ENCODE measurements around the gene PEAK1. TPM values are rescaled to one million over a fixed set of nuclear protein-coding genes. Genes with fewer than 3 reads are reported as not detected.

Gene PEAK1
- total and polyA plus RNA-seq, 3 experiments from 2014 or later: 2.2 to 26.3 (median 25.1) TPM

DNA sequence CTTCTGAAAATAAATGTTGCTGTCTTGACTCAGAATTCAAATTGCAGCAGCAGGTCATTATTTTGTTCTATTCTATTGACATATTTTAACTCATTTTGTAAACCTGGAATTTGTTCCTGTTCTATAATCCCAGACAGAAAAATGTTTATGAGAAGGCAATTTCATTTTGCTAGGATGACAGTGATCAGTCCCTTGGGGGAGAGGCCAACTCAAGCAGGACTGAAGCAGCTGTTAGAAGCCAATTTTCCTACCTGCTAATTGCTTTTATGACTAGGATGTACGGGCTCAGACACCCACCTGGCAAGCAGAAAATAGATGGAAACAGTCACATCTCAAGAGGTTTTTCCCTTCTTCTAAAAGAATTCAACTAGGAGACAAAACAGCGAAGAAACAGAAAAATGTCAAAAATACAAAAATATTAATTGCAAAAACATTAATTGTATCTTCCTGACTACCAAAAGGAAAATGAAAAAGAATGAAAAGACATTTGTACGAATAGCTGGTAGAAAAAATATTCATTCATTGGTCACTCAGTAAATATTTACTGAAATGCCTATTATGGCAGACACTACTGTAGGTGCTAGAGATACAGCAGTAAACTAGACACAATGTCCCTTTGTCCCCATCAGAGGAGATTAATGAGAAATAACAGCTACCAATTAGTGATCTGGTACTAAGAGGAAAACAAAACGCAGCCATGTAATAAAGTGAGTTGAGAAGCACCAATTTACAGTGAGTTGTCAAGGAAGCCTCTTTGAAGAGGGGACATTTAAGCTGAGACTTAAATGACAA is 73.5 kb downstream of the PEAK1 start:
- Mint-ChIP-seq H3K9me3 (peaks cover 0 to 7% (median 2%) of the 10 kb centered on the region in 5 donors), H3K27ac (peak overlapping the region in 1 of 8 donors; percentile 47), H3K27me3 (no peaks in the 10 kb centered on the region), H3K4me1 (peaks cover 0 to 7% (median 0%) of the 10 kb centered on the region in 3 donors), H3K36me3 (peaks cover 1 to 28% (median 5%) of the 10 kb centered on the region in 3 donors), H3K4me3 (no peak overlapping the region)
- POLR2A ChIA-PET: no interaction called here
- DNase-seq: no peak
- Histone ChIP-seq H3K27me3 (ENCODE audit: insufficient read depth, low read length, poor library complexity, severe bottlenecking) (no peaks in the 10 kb centered on the region), H3K27ac (ENCODE audit: low read depth, low read length) (no peak overlapping the region), H3K9me3 (ENCODE audit: low read length) (no peaks in the 10 kb centered on the region), H3K4me1 (ENCODE audit: insufficient read depth, low read length) (no peaks in the 10 kb centered on the region), H3K36me3 (ENCODE audit: insufficient read depth, low read length) (no peaks in the 10 kb centered on the region), H3K4me3 (ENCODE audit: low read length) (no peak overlapping the region)
- CTCF ChIA-PET: no interaction called here

GRCh38 chr15:77342807-77343206 is 77.1 kb downstream of the PEAK1 start:
- Mint-ChIP-seq H3K4me1 (peaks cover 0 to 7% (median 0%) of the 10 kb centered on the region in 3 donors), H3K27ac (no peak overlapping the region), H3K4me3 (no peak overlapping the region), H3K36me3 (peaks cover 0 to 30% (median 8%) of the 10 kb centered on the region in 3 donors), H3K9me3 (peaks cover 0 to 14% (median 5%) of the 10 kb centered on the region in 5 donors), H3K27me3 (no peaks in the 10 kb centered on the region)
- no peaks in the 10 kb centered on the region for H3K27me3 ChIP-seq (ENCODE audit: insufficient read depth, low read length, poor library complexity, severe bottlenecking)
- H3K4me1 ChIP-seq (ENCODE audit: insufficient read depth, low read length): no peaks in the 10 kb centered on the region
- H3K36me3 ChIP-seq (ENCODE audit: insufficient read depth, low read length): no peaks in the 10 kb centered on the region
- H3K27ac ChIP-seq (ENCODE audit: low read depth, low read length): no peak overlapping the region
- no peak for DNase-seq
- ChIA-PET POLR2A (no interaction called here), CTCF (no interaction called here)
- no peaks in the 10 kb centered on the region for H3K9me3 ChIP-seq (ENCODE audit: low read length)
- no peak overlapping the region for H3K4me3 ChIP-seq (ENCODE audit: low read length)

DNA sequence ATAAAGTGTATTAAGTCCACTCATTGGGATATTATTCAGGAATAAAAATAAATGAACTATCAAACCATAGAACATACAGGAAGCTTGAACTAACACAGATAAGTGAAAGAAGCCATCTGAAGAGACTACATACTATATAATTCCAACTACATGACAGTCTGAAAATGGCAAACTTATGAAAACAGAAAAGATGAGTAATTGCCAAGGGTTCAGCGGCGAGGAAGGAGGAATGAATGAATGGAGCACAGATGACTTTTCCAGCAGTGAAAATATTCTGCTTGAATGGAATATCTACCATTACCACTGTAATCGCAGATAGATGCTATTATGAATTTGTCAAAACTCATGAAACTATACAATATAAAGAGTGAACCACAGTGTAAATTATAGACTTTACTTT is 79.7 kb downstream of the PEAK1 start:
- Mint-ChIP-seq H3K4me1 (no peaks in the 10 kb centered on the region), H3K27ac (no peak overlapping the region), H3K27me3 (no peaks in the 10 kb centered on the region), H3K36me3 (peaks cover 0 to 18% (median 6%) of the 10 kb centered on the region in 3 donors), H3K9me3 (peaks cover 0 to 14% (median 5%) of the 10 kb centered on the region in 5 donors), H3K4me3 (no peak overlapping the region)
- POLR2A ChIA-PET: no interaction called here
- H3K27ac ChIP-seq (ENCODE audit: low read depth, low read length): no peak overlapping the region
- H3K4me1 ChIP-seq (ENCODE audit: insufficient read depth, low read length): no peaks in the 10 kb centered on the region
- no peaks in the 10 kb centered on the region for H3K27me3 ChIP-seq (ENCODE audit: insufficient read depth, low read length, poor library complexity, severe bottlenecking)
- H3K36me3 ChIP-seq (ENCODE audit: insufficient read depth, low read length): no peaks in the 10 kb centered on the region
- CTCF ChIA-PET: no interaction called here
- DNase-seq: no peak
- no peak overlapping the region for H3K4me3 ChIP-seq (ENCODE audit: low read length)
- no peaks in the 10 kb centered on the region for H3K9me3 ChIP-seq (ENCODE audit: low read length)

GRCh38 chr15:77336006-77336405 is 83.9 kb downstream of the PEAK1 start:
- no peaks in the 10 kb centered on the region for H3K4me1 ChIP-seq (ENCODE audit: insufficient read depth, low read length)
- DNase-seq: no peak
- H3K27ac Mint-ChIP-seq: no peak overlapping the region
- H3K36me3 ChIP-seq (ENCODE audit: insufficient read depth, low read length): no peaks in the 10 kb centered on the region
- POLR2A ChIA-PET: no interaction called here
- H3K4me3 Mint-ChIP-seq: no peak overlapping the region
- no peak overlapping the region for H3K27ac ChIP-seq (ENCODE audit: low read depth, low read length)
- no peaks in the 10 kb centered on the region for H3K9me3 ChIP-seq (ENCODE audit: low read length)
- peaks cover 4 to 16% (median 5%) of the 10 kb centered on the region in 3 donors for H3K4me1 Mint-ChIP-seq
- H3K36me3 Mint-ChIP-seq: peaks cover 0 to 3% (median 0%) of the 10 kb centered on the region in 3 donors
- H3K27me3 ChIP-seq (ENCODE audit: insufficient read depth, low read length, poor library complexity, severe bottlenecking): no peaks in the 10 kb centered on the region
- H3K9me3 Mint-ChIP-seq: peaks cover 0 to 6% (median 3%) of the 10 kb centered on the region in 5 donors
- no peaks in the 10 kb centered on the region for H3K27me3 Mint-ChIP-seq
- CTCF ChIA-PET: no interaction called here
- H3K4me3 ChIP-seq (ENCODE audit: low read length): no peak overlapping the region

GRCh38 chr15:77335298-77335697 is 84.6 kb downstream of the PEAK1 start:
- H3K9me3 Mint-ChIP-seq: peaks cover 0 to 2% (median under 1%) of the 10 kb centered on the region in 5 donors
- Histone ChIP-seq H3K4me3 (ENCODE audit: low read length) (no peak overlapping the region), H3K27me3 (ENCODE audit: insufficient read depth, low read length, poor library complexity, severe bottlenecking) (no peaks in the 10 kb centered on the region), H3K9me3 (ENCODE audit: low read length) (no peaks in the 10 kb centered on the region), H3K36me3 (ENCODE audit: insufficient read depth, low read length) (no peaks in the 10 kb centered on the region), H3K4me1 (ENCODE audit: insufficient read depth, low read length) (no peaks in the 10 kb centered on the region), H3K27ac (ENCODE audit: low read depth, low read length) (no peak overlapping the region)
- H3K27me3 Mint-ChIP-seq: no peaks in the 10 kb centered on the region
- H3K27ac Mint-ChIP-seq: peak overlapping the region in 2 of 8 donors; percentile 4 to 48
- peaks cover 4 to 16% (median 5%) of the 10 kb centered on the region in 3 donors for H3K4me1 Mint-ChIP-seq
- peaks cover 0 to 1% (median 0%) of the 10 kb centered on the region in 3 donors for H3K36me3 Mint-ChIP-seq
- ChIA-PET CTCF (no interaction called here), POLR2A (no interaction called here)
- DNase-seq: no peak
- no peak overlapping the region for H3K4me3 Mint-ChIP-seq

DNA sequence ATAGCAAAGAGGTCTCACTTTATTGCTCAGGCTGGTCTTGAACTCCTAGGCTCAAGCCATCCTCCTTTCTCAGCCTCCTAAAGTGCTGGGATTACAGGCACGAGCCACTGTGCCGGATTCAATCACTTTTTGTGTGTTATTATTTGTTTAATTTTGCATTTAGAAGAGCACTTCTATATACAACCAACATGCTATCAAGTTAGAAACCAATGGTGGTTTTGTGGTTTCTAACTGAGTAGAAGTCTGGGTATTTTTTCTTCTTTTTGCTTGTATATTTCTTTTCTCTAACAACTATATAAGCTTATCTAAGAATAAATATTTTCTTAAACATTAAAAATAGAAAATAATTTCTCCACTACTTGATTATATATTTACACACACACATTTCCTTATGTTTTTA is 86.7 kb downstream of the PEAK1 start:
- H3K27me3 ChIP-seq (ENCODE audit: insufficient read depth, low read length, poor library complexity, severe bottlenecking): no peaks in the 10 kb centered on the region
- H3K4me1 ChIP-seq (ENCODE audit: insufficient read depth, low read length): no peaks in the 10 kb centered on the region
- H3K36me3 ChIP-seq (ENCODE audit: insufficient read depth, low read length): no peaks in the 10 kb centered on the region
- Mint-ChIP-seq H3K4me1 (peaks cover 4 to 16% (median 5%) of the 10 kb centered on the region in 3 donors), H3K27me3 (no peaks in the 10 kb centered on the region), H3K4me3 (no peak overlapping the region), H3K36me3 (no peaks in the 10 kb centered on the region), H3K27ac (no peak overlapping the region), H3K9me3 (no peaks in the 10 kb centered on the region)
- ChIA-PET CTCF (no interaction called here), POLR2A (no interaction called here)
- H3K9me3 ChIP-seq (ENCODE audit: low read length): no peaks in the 10 kb centered on the region
- DNase-seq: no peak
- H3K4me3 ChIP-seq (ENCODE audit: low read length): no peak overlapping the region
- no peak overlapping the region for H3K27ac ChIP-seq (ENCODE audit: low read depth, low read length)

- ChIA-PET POLR2A (no interaction called here), CTCF (no interaction called here)
- Mint-ChIP-seq H3K9me3 (no peaks in the 10 kb centered on the region), H3K27ac (no peak overlapping the region), H3K4me1 (peaks cover 4 to 10% (median 5%) of the 10 kb centered on the region in 3 donors), H3K4me3 (no peak overlapping the region), H3K36me3 (peaks cover 0 to 4% (median 1%) of the 10 kb centered on the region in 3 donors), H3K27me3 (no peaks in the 10 kb centered on the region)
- Histone ChIP-seq H3K27ac (ENCODE audit: low read depth, low read length) (no peak overlapping the region), H3K27me3 (ENCODE audit: insufficient read depth, low read length, poor library complexity, severe bottlenecking) (no peaks in the 10 kb centered on the region), H3K36me3 (ENCODE audit: insufficient read depth, low read length) (no peaks in the 10 kb centered on the region), H3K4me1 (ENCODE audit: insufficient read depth, low read length) (no peaks in the 10 kb centered on the region), H3K4me3 (ENCODE audit: low read length) (no peak overlapping the region), H3K9me3 (ENCODE audit: low read length) (no peaks in the 10 kb centered on the region)
- no peak for DNase-seq
Measured at GRCh38 chr15:77329202-77329601, 90.7 kb downstream of the PEAK1 start.

DNA sequence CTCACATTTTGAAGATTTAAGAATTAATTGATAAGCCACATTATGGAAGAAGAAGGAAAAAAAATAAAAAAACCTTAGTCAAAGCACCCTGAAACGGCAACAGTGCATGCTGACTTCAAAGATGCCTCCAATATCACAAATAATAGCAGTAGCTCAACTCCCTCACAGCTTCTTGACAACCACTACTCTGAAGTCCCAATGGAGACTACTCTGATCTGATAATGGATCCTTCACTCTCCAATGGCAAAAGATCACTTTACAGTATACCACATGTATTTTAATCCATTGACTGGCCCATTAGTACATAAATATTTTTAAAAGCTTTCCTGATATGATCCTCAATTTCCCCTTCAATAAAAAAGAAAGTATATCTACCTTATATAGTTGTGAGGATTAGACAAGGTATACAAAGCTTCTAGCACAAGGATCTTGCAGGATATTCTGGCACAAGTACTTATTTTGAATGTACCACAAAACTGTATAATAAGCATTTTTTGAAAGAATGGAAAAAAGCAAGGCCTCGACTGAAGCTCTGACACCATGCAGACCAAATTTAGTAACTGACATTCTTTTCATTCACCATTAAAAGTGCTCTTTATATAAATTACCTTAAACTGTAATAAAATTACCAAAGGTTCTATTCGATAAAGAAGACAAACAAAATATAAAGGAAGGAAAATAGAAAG is 91.9 kb downstream of the PEAK1 start:
- Histone ChIP-seq H3K27ac (ENCODE audit: low read depth, low read length) (no peak overlapping the region), H3K4me1 (ENCODE audit: insufficient read depth, low read length) (no peaks in the 10 kb centered on the region), H3K36me3 (ENCODE audit: insufficient read depth, low read length) (no peaks in the 10 kb centered on the region), H3K9me3 (ENCODE audit: low read length) (no peaks in the 10 kb centered on the region), H3K4me3 (ENCODE audit: low read length) (no peak overlapping the region), H3K27me3 (ENCODE audit: insufficient read depth, low read length, poor library complexity, severe bottlenecking) (no peaks in the 10 kb centered on the region)
- Mint-ChIP-seq H3K27me3 (no peaks in the 10 kb centered on the region), H3K27ac (no peak overlapping the region), H3K4me3 (no peak overlapping the region), H3K9me3 (no peaks in the 10 kb centered on the region), H3K36me3 (peaks cover 1 to 10% (median 3%) of the 10 kb centered on the region in 3 donors), H3K4me1 (peaks cover under 1 to 2% (median 1%) of the 10 kb centered on the region in 3 donors)
- no peak for DNase-seq
- ChIA-PET POLR2A (no interaction called here), CTCF (no interaction called here)
